Activated T-helper 2 cell treated with anti-CD3 and anti-CD28 coated beads, Interferon-gamma antibody, Interleukin-2, Interleukin-4, amounts not matched to agents 10 μg/mL and 5 μg/mL and 100 μg/mL, durations not matched to agents 14 hours and 24 hours and 36 hours (primary cell): ENCODE data around the gene NXF2. TPM values are rescaled to one million over a fixed set of nuclear protein-coding genes. Genes with fewer than 3 reads are reported as not detected.
"Not testable (repeated sequence)": the region's sequence is repeated elsewhere in the genome, so short reads cannot be mapped to it uniquely, and the experiment has no call there.

ENCODE experiments used
- DNase-seq: peaks from one replicate; pipeline ENCODE4 v3.0.0; 2021; ENCODE audit warnings: low spot score
- H3K27ac Mint-ChIP-seq: one replicate; pipeline ENCODE4 v1.8.0; 2021; ENCODE audit warnings: mixed read lengths
- H3K27me3 Mint-ChIP-seq: one replicate; pipeline ENCODE4 v1.8.0; 2021; ENCODE audit warnings: low read depth, mixed read lengths
- H3K36me3 Mint-ChIP-seq: one replicate; pipeline ENCODE4 v1.8.0; 2021; ENCODE audit warnings: low read depth, mixed read lengths
- H3K4me1 Mint-ChIP-seq: one replicate; pipeline ENCODE4 v1.8.0; 2021; ENCODE audit warnings: low read depth, mixed read lengths
- H3K4me3 Mint-ChIP-seq: one replicate; pipeline ENCODE4 v1.8.0; 2021; ENCODE audit warnings: low read depth, mild to moderate bottlenecking, moderate library complexity, mixed read lengths
- H3K9me3 Mint-ChIP-seq: one replicate; pipeline ENCODE4 v1.8.0; 2021; ENCODE audit warnings: mixed read lengths
- intact Hi-C: fragments of 100-400 bp; cut with micrococcal nuclease; formaldehyde crosslinking; loops from one replicate; pipeline ENCODE4 v1.15.1; 2023
- total RNA-seq: library from RNA; stranded (reverse); gene quantifications from 2 replicates; pipeline ENCODE4 v1.2.3, GENCODE V29; 2022

Gene NXF2, protein sequence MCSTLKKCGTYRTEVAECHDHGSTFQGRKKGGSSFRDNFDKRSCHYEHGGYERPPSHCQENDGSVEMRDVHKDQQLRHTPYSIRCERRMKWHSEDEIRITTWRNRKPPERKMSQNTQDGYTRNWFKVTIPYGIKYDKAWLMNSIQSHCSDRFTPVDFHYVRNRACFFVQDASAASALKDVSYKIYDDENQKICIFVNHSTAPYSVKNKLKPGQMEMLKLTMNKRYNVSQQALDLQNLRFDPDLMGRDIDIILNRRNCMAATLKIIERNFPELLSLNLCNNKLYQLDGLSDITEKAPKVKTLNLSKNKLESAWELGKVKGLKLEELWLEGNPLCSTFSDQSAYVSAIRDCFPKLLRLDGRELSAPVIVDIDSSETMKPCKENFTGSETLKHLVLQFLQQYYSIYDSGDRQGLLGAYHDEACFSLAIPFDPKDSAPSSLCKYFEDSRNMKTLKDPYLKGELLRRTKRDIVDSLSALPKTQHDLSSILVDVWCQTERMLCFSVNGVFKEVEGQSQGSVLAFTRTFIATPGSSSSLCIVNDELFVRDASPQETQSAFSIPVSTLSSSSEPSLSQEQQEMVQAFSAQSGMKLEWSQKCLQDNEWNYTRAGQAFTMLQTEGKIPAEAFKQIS
- total RNA-seq: not detected in 2 replicates

GRCh38 chrX:102246893-102247292, at the start of gene NXF2:
NXF2 (plus strand) TSS chrX:102247167; CDS start chrX:102307079, 59,912 bp downstream.
- DNase-seq, H3K9me3 Mint-ChIP-seq, intact Hi-C loops, H3K27me3 Mint-ChIP-seq, H3K27ac Mint-ChIP-seq, H3K4me1 Mint-ChIP-seq, H3K36me3 Mint-ChIP-seq, H3K4me3 Mint-ChIP-seq: not testable (repeated sequence)

DNA sequence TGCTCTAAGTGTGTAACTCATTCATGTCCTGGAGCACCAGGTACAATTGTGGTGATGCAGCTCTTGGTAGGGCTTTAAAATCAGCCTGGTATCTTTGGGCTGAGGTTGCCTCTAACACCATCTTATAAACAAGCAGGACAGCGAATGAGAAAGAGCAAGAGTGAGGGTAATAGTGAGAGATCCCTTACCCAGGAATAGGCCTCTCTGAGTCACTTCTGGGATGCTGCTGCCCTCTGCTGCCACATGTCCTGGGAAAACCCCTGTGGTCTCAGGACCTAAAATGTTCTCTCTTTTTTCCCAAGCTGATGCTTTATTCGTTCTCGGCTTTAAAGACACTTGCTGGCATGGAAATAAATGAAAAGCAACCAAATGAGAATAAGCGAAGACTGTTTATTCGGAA, 39.0 kb upstream of the NXF2 start:
- H3K27ac Mint-ChIP-seq, DNase-seq, H3K9me3 Mint-ChIP-seq, H3K27me3 Mint-ChIP-seq, H3K36me3 Mint-ChIP-seq, intact Hi-C loops, H3K4me3 Mint-ChIP-seq, H3K4me1 Mint-ChIP-seq: not testable (repeated sequence)

- H3K4me3 Mint-ChIP-seq, H3K4me1 Mint-ChIP-seq, H3K27ac Mint-ChIP-seq, H3K9me3 Mint-ChIP-seq, H3K36me3 Mint-ChIP-seq, H3K27me3 Mint-ChIP-seq, DNase-seq, intact Hi-C loops: not testable (repeated sequence)
Observed at GRCh38 chrX:102214986-102215385, 32.0 kb upstream of the NXF2 start, which contains the start of gene TCP11X1. TCP11X1 (plus strand) TSS chrX:102215301.

DNA sequence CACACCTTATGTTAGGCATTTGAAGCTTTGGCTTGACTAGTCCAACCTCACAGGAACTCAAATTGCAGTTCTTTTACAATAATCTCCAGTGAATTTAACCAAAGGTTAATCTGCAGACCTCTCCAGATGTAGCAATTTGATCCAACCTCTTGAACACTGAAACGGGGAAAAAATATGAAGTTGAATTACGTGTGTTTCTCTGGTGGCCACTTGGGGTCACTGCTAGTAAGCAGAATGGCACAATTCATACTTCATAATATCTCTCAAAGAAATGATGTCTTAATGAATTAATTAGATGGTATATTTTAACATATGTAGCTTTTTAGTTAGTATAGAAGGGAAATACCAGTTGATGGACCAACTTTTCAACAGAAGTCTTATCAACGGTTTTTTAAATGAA, 30.5 kb upstream of the NXF2 start:
- intact Hi-C loops, H3K4me1 Mint-ChIP-seq, H3K36me3 Mint-ChIP-seq, H3K27ac Mint-ChIP-seq, H3K27me3 Mint-ChIP-seq, H3K9me3 Mint-ChIP-seq, H3K4me3 Mint-ChIP-seq, DNase-seq: not testable (repeated sequence)

DNA sequence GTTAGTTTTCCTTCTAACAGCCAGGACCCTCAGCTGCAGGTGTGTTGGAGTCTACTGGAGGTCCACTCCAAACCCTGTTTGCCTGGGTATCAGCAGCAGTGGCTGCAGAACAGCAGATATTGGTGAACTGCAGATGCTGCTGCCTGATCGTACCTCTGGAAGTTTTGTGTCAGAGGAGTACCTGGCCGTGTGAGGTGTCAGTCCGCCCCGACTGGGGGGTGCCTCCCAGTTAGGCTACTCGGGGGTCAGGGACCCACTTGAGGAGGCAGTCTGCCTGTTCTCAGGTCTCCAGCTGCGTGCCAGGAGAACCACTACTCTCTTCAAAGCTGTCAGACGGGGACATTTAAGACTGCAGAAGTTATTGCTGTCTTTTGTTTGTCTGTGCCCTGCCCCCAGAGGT, 11.3 kb upstream of the NXF2 start:
- H3K4me1 Mint-ChIP-seq, H3K9me3 Mint-ChIP-seq, H3K27ac Mint-ChIP-seq, DNase-seq, H3K4me3 Mint-ChIP-seq, H3K36me3 Mint-ChIP-seq, H3K27me3 Mint-ChIP-seq, intact Hi-C loops: not testable (repeated sequence)

GRCh38 chrX:102240265-102240664, 6.7 kb upstream of the NXF2 start:
- DNase-seq, H3K36me3 Mint-ChIP-seq, intact Hi-C loops, H3K9me3 Mint-ChIP-seq, H3K27ac Mint-ChIP-seq, H3K4me1 Mint-ChIP-seq, H3K4me3 Mint-ChIP-seq, H3K27me3 Mint-ChIP-seq: not testable (repeated sequence)

DNA sequence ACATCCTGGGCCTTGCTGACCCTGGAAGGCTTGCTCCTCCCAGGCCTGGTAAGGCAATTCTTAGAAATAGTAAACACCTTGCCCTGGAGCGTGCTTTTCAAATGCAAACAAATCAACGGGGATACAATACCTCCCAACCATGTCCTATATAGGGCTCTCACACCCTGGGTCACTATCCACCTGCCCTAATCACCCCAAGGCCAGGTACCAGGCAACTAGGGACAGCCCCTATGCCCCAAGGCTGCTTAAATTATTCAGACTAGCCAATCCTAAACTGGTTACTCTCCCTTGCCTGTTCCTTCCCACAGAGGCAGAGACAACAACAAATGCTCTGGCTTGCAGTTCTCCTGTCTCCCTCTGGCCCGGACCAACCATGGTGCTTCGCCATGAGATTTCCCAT, 25.3 kb downstream of the NXF2 start:
- H3K27me3 Mint-ChIP-seq, H3K36me3 Mint-ChIP-seq, H3K4me3 Mint-ChIP-seq, H3K27ac Mint-ChIP-seq, H3K4me1 Mint-ChIP-seq, intact Hi-C loops, DNase-seq, H3K9me3 Mint-ChIP-seq: not testable (repeated sequence)

- H3K27me3 Mint-ChIP-seq: no peaks in the 10 kb centered on the region
- no peak overlapping the region for H3K4me3 Mint-ChIP-seq
- H3K36me3 Mint-ChIP-seq: no peaks in the 10 kb centered on the region
- intact Hi-C loops: no loop called here
- H3K27ac Mint-ChIP-seq: no peak overlapping the region
- H3K4me1 Mint-ChIP-seq: no peaks in the 10 kb centered on the region
- H3K9me3 Mint-ChIP-seq: no peaks in the 10 kb centered on the region
- no peak for DNase-seq
Observed at GRCh38 chrX:102338162-102338561, 91.2 kb downstream of the NXF2 start.

DNA sequence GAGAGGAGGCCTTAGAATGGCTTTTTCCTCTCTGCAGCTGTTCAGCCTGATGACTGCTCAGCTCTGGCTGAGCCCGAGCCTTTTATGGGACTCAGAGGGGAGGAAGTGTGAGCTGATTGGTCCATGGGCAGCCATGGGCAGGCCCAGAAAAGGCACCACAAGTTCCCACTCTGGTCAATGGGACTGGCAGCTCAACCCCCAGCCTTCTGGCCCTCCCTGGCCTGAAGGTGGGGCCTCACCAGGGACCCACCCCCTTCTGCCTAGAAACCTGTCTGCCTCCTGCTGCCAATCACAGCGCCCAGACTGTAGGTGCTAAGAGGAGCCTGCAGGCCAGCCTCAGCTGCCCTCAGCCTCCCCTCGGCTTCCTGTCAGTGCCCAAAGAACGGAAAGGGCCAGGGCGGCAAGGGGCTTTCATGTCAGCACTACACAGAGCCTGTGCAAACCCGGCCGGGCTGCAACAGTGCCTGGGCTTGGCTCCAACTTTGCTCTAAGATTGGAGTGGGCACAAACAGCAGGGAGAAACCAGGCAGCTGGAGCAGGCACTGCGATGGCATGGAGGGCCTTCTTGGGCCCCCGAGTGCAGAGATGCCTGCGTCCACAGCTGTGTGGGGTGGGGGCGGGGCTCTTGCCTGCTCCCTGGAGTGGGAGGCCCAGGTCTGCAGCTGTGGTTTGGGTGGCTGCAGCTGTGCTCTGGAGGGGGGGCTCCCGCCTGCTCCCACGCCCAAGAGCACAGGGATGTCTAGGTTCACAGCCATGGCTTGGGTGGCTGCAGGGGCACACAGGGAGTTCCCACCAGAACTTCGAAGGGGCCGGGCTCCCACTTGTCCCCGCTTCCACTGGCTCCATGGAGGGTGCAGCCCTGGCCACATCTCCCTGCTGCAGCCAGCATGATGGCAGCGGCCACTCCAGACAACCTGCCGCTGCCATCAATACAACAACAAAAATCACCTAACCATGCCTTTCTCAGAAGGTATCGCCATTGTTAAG, 92.6 kb downstream of the NXF2 start:
- Mint-ChIP-seq H3K27me3 (no peaks in the 10 kb centered on the region), H3K27ac (no peak overlapping the region), H3K9me3 (no peaks in the 10 kb centered on the region), H3K36me3 (no peaks in the 10 kb centered on the region), H3K4me1 (no peaks in the 10 kb centered on the region), H3K4me3 (no peak overlapping the region)
- intact Hi-C loops: no loop called here
- no peak for DNase-seq

DNA sequence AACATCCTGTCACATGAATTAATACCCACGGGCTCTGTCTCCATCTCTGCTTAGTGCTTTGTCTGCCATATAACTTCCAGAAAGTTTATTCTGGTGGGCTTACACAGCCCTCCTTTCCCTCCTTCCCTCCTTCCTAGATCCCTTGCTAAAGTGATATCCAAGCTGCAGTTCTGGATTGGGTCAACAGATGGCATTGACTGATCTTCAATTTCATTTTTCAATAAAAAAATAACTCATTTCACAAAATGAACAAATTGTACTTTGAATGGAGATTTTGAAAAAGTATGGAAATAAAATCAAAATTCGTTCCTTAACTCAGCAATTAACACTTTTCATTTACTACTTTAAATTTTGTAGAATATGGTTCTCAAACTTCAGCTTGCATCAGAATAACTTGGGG, 94.9 kb downstream of the NXF2 start:
- Mint-ChIP-seq H3K9me3 (no peaks in the 10 kb centered on the region), H3K27me3 (no peaks in the 10 kb centered on the region), H3K4me1 (no peaks in the 10 kb centered on the region), H3K36me3 (no peaks in the 10 kb centered on the region), H3K4me3 (no peak overlapping the region), H3K27ac (no peak overlapping the region)
- no peak for DNase-seq
- intact Hi-C loops: no loop called here

GRCh38 chrX:102345916-102346315, 98.9 kb downstream of the NXF2 start:
- H3K9me3 Mint-ChIP-seq: no peaks in the 10 kb centered on the region
- H3K4me1 Mint-ChIP-seq: no peaks in the 10 kb centered on the region
- no peaks in the 10 kb centered on the region for H3K36me3 Mint-ChIP-seq
- DNase-seq: peak; percentile 13
- intact Hi-C loops: no loop called here
- H3K4me3 Mint-ChIP-seq: no peak overlapping the region
- no peak overlapping the region for H3K27ac Mint-ChIP-seq
- no peaks in the 10 kb centered on the region for H3K27me3 Mint-ChIP-seq
